Endothelial cell (in vitro differentiated cells): ENCODE results near the gene KHDC3L. TPM values are rescaled to one million over a fixed set of nuclear protein-coding genes. Genes with fewer than 3 reads are reported as not detected.

Experiments
- DNase-seq: peaks from one replicate; pipeline ENCODE4 v3.0.0; 2021; ENCODE audit warnings: low spot score
- H3K27ac Mint-ChIP-seq: one replicate; pipeline ENCODE4 v1.8.0; 2021; ENCODE audit warnings: mixed read lengths, inconsistent platforms; ENCODE audit not compliant: unreplicated experiment
- H3K27me3 Mint-ChIP-seq: one replicate; pipeline ENCODE4 v1.8.0; 2021; ENCODE audit warnings: mild to moderate bottlenecking, moderate library complexity, mixed read lengths, inconsistent platforms; ENCODE audit not compliant: unreplicated experiment
- H3K36me3 Mint-ChIP-seq: one replicate; pipeline ENCODE4 v1.8.0; 2021; ENCODE audit warnings: mild to moderate bottlenecking, low read depth, mixed read lengths, inconsistent platforms; ENCODE audit not compliant: unreplicated experiment
- H3K4me1 Mint-ChIP-seq: one replicate; pipeline ENCODE4 v1.8.0; 2021; ENCODE audit warnings: mild to moderate bottlenecking, mixed read lengths, inconsistent platforms; ENCODE audit not compliant: unreplicated experiment
- H3K4me3 Mint-ChIP-seq: one replicate; pipeline ENCODE4 v1.8.0; 2021; ENCODE audit warnings: mild to moderate bottlenecking, mixed read lengths, inconsistent platforms; ENCODE audit not compliant: unreplicated experiment
- H3K9me3 Mint-ChIP-seq: one replicate; pipeline ENCODE4 v1.8.0; 2021; ENCODE audit warnings: mixed read lengths, inconsistent platforms; ENCODE audit not compliant: unreplicated experiment
- total RNA-seq: library from RNA; stranded (reverse); fragmentation: NEBNext Ultra II Directional; extraction: Animal tissue kit (Norgen Biotek cat#: 25700); gene quantifications from one replicate; pipeline ENCODE4 v1.2.1, GENCODE V29; 2021; ENCODE audit not compliant: unreplicated experiment
- TF ChIP-seq, protein P1 (sequence below): fragments of 200-600 bp; sonication (generic); IDR thresholded peaks from one replicate; pipeline ENCODE4 v1.5.0; 2021; ENCODE audit warnings: antibody characterized with exemption; ENCODE audit not compliant: unreplicated experiment

Gene KHDC3L
- total RNA-seq, 1 donor from 2014 or later: not detected

DNA sequence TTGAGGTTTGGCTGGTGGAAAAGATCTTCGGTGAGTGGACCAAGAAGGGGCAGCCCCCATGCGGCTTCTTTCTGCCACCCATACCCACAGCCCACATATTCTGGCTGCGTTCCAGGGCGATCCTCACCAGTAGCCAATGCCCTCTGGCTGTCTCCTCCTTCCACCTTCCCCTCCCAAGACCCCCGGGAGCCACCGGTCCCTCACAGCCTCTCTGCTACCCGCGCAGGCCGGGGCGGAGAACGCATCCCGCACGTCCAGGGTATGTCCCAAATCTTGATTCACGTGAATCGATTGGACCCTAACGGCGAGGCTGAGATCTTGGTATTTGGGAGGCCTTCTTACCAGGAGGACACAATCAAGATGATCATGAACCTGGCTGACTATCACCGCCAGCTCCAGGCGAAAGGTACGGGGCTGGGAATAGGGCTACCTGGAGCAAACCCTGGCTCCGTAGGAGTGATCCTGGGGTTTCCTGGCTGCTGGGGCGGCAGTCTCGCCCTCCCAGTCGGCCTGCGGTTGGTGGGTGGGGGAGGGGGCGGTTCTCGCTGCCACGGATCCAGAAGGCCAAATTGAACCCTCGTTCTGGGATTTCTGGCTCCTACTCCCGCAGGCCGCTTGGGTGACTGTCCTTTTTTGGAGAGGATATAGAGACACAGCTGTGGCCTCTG is 545 bp downstream of the KHDC3L start:
- Mint-ChIP-seq H3K4me3 (no peak overlapping the region), H3K9me3 (no peaks in the 10 kb centered on the region), H3K4me1 (peaks cover 4% of the 10 kb centered on the region), H3K27me3 (peaks cover 3% of the 10 kb centered on the region), H3K36me3 (no peaks in the 10 kb centered on the region), H3K27ac (no peak overlapping the region)
- no peak for DNase-seq
- TF ChIP-seq, protein P1, sequence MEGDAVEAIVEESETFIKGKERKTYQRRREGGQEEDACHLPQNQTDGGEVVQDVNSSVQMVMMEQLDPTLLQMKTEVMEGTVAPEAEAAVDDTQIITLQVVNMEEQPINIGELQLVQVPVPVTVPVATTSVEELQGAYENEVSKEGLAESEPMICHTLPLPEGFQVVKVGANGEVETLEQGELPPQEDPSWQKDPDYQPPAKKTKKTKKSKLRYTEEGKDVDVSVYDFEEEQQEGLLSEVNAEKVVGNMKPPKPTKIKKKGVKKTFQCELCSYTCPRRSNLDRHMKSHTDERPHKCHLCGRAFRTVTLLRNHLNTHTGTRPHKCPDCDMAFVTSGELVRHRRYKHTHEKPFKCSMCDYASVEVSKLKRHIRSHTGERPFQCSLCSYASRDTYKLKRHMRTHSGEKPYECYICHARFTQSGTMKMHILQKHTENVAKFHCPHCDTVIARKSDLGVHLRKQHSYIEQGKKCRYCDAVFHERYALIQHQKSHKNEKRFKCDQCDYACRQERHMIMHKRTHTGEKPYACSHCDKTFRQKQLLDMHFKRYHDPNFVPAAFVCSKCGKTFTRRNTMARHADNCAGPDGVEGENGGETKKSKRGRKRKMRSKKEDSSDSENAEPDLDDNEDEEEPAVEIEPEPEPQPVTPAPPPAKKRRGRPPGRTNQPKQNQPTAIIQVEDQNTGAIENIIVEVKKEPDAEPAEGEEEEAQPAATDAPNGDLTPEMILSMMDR: no peak

GRCh38 chr6:73363537-73363875 is 1.0 kb downstream of the KHDC3L start:
- H3K27me3 Mint-ChIP-seq: peaks cover 5% of the 10 kb centered on the region
- no peaks in the 10 kb centered on the region for H3K36me3 Mint-ChIP-seq
- no peak for DNase-seq
- no peaks in the 10 kb centered on the region for H3K9me3 Mint-ChIP-seq
- no peak overlapping the region for H3K27ac Mint-ChIP-seq
- peaks cover 4% of the 10 kb centered on the region for H3K4me1 Mint-ChIP-seq
- TF ChIP-seq, protein P1: no peak
- H3K4me3 Mint-ChIP-seq: no peak overlapping the region

DNA sequence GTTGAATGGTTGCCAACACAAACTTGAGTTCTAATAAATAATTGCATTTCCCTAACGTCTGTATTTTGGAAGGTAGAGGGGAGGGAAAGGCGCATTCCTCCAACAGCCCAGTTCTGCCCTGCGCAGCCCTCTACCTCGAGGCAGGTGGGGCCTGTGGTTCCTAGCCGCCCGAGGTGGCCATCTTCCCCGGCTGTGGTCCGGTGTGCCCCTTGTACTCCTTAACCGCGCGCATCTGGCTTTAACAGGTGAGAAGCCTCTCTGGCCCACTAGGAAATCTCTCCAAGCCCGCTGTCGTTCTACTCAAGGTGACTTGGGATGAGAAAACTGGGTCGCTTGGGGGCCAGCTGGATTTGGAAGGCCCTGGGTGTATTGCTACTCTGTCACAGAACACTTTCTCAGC is 1.7 kb downstream of the KHDC3L start:
- Mint-ChIP-seq H3K4me1 (peaks cover 4% of the 10 kb centered on the region), H3K27ac (no peak overlapping the region), H3K27me3 (peaks cover 5% of the 10 kb centered on the region), H3K36me3 (no peaks in the 10 kb centered on the region), H3K9me3 (no peaks in the 10 kb centered on the region), H3K4me3 (no peak overlapping the region)
- TF ChIP-seq, protein P1: no peak
- no peak for DNase-seq

DNA sequence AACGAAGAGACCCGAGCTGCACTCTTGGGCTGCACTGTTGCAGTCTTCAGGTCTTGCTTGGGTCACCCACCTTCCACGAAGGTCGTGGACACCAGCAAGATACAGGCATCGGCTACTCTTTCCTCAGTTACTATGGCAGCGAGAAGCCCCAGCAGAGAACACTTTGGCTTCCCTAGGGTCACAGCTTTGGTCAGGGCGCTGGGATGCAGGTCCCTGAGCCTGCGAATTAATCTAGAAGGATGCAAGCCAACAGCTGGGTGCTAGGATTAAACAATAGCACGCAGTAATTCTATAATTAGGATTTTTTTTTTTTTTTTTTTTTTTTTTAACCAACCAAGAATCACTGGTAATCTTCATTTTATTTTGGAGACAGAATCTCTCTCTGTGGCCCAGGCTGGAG is 2.1 kb downstream of the KHDC3L start:
- Mint-ChIP-seq H3K27ac (no peak overlapping the region), H3K36me3 (no peaks in the 10 kb centered on the region), H3K4me3 (no peak overlapping the region), H3K4me1 (peaks cover 4% of the 10 kb centered on the region), H3K27me3 (peaks cover 5% of the 10 kb centered on the region), H3K9me3 (no peaks in the 10 kb centered on the region)
- TF ChIP-seq, protein P1: no peak
- DNase-seq: no peak

GRCh38 chr6:73367761-73368355 is 5.4 kb downstream of the KHDC3L start:
- no peaks in the 10 kb centered on the region for H3K36me3 Mint-ChIP-seq
- DNase-seq: no peak

More at GRCh38 chr6:73367761-73368355, 5.4 kb downstream of the KHDC3L start:
- TF ChIP-seq, protein P1: no peak
- Mint-ChIP-seq H3K27me3 (peaks cover 3% of the 10 kb centered on the region), H3K4me3 (no peak overlapping the region), H3K4me1 (no peaks in the 10 kb centered on the region), H3K27ac (no peak overlapping the region), H3K9me3 (no peaks in the 10 kb centered on the region)
